Measurements from ENCODE around the gene ZDHHC6.
"Not testable (repeated sequence)": the region's sequence is repeated elsewhere in the genome, so short reads cannot be mapped to it uniquely, and the experiment has no call there.

Gene ZDHHC6, protein sequence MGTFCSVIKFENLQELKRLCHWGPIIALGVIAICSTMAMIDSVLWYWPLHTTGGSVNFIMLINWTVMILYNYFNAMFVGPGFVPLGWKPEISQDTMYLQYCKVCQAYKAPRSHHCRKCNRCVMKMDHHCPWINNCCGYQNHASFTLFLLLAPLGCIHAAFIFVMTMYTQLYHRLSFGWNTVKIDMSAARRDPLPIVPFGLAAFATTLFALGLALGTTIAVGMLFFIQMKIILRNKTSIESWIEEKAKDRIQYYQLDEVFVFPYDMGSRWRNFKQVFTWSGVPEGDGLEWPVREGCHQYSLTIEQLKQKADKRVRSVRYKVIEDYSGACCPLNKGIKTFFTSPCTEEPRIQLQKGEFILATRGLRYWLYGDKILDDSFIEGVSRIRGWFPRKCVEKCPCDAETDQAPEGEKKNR

DNA sequence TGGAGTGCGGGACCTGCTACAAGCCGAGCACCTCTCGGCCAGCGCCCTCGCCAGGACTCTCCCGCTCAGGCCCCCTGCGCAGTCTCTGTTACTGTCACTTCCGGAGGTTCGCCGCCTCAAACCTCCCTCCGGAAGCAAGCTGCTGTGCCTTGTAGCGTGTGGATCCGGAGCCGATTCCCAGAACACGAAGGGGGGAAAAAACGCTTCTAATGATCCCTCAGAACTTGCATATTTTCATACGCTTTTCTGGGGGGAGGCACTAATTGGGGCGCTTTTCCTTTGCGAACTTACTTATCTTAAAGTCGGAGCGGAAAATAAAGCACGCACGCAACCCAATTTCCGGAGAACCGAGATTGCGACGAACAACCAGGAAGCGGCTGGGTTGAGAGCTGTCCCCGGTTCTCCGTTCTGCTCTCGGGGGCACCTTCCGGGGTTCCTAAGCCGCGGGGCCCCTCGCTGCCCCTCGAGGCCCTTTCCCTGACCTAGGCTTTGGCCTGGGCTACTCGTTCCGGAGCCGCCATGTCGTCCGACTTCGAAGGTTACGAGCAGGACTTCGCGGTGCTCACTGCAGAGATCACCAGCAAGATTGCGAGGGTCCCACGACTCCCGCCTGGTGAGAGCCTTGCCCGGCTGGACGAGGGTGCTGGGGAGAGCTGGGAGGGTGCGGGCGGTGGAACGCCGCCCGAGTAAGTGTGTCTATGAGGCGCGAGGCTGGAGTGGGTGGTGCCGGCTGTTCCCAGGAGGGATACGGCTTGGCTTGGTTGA lies at the start of gene ZDHHC6, which contains the start of gene VTI1A:
ZDHHC6 (minus strand) TSS at position 60 of the 765 bp plus-strand sequence. CDS start 1,478 bp downstream, outside the sequence.
VTI1A (plus strand) TSS at position 361 of the 765 bp plus-strand sequence; CDS start at position 520, 159 bp downstream.
- DNase-seq: peak in 55 of 56 donors; percentile 22 to 89 (median 80)

DNA sequence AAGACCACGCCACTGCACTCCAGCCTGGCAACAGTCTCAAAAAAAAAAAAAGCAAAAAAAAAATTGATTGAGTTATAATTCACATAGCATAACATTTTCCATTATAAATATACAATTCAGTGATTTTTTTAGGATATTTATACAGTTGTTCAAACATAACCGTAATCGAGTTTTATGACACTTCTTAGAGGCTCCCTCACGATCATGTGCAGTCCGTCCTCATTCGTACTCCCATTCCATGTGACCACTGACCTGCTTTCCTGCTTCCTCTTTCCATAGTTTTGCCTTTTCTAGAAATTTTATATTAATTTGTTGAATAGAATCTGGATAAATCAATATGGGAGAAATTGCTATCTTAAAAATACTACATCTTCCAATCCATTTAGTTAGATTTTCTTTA lies 46.0 kb upstream of the ZDHHC6 start:
- no peak for DNase-seq

DNA sequence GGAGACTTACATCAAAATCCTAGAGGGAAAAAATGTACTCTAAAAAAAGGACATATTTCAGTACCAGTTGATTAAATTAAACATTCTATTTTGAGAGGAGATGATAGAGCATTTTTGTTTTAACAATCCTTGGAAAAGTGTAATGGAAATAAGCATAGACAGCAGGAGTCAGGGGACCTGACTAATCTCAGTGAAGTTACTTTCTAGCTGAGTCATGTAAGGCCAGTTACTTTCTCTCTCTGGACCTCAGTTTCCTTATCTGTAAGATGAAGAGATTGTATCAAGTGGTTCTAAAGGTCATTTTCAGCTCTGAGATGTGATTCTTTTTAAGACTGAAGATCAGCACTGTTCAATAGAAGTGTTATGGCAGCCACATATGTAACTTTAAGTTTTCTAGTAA lies 44.4 kb upstream of the ZDHHC6 start:
- DNase-seq: no peak

DNA sequence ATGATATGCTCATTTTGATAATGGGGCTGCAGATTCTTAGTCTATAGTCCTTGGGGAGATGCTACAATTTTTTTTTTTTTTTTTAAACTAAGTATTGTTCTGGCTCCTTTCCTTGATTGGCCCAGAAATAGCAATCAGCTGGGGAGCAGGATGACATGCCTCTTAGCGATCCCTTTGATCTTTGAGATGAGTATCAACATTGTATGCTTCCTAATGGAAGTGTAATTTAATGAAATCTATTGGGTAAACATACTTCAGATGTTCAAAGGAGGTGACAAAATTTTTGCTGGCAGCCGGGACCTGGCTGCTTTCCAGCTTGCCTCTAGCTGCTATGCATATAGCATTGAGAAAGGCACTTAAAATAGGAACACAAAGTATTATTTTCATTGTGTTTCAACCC lies 43.8 kb upstream of the ZDHHC6 start:
- no peak for DNase-seq

DNA sequence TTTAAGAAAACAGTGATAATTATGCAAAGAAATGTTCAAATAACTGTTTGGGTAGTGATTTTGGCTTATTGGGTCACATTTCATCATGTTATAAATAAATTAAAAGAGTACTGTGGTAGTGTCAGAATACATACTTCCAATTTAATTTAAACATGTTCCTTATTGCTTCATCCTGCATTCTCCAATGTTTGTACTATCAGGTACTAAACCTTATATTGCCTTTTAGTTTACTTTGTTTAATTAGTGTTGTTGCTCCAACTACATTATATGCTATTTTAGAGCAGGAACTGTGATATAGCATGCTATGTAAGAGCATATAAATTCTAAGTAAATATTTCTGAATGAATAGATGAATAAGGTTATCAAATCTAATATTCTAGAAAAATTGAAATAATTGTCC lies 41.2 kb upstream of the ZDHHC6 start:
- no peak for DNase-seq

DNA sequence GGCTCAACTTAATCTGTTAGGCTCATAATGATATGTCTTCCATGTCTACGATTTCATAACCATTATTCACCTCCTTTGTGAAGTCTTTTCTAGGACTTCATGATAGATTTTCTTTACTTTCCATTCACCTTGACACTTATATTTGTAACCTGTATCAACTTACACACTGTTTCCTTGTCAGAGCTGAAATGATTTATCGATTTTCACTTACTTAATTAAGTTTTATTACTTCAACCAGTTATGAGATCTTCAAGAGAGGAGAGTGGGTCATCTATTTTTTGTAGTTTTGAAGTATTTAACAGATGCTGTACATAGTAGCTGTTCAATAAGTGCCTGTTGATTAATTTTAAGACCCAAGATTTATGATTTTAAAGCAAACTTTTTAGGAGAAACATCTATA lies 37.7 kb upstream of the ZDHHC6 start:
- no peak for DNase-seq

DNA sequence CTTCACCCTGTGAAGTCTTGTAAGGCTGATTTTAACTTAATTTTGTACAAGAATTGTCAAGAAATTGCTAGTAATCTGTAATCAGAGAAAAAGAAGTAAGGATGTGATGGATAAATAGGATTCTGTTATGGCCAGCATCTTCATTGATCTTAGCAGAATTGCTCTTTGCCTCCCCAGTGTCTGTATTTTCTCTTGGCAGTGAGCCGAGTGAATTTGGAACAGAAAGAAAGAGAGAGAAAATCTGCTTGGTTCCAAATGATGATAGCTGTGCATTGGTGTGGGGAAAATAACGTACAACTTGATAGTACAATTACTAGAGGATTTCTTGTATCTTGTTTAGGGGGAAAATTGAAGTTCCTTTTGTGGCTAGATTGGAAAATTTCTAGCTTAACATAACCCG lies 34.9 kb upstream of the ZDHHC6 start:
- DNase-seq: no peak

DNA sequence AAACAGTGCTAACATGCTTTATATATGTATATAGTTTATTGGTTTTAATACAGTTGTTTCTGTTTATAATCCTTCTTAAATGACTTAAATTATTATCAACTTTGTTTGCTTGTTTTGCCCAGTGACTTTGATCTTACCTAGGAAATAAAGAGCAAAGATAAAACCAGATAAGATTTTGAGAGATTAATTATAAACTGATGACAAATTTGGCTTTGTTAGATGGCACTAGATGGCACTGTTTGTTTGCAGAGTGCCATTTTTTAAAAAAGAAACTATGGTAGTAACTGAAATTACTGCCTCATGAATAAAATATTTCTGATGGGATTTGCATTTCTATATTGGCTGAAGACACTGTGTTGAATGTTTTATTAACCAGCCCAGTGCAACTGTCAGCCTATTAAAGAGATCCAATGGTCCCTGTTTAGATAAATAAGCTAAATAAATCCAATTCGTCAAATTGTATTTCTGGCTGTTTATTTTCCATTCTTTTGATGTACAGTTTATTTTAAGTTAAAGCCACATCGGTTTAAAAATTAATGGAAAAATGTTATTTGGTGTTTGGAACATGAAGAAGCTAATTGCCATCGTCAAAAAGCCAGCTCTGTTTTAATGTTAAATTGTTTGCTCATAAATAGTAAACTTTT lies 29.0 kb upstream of the ZDHHC6 start:
- no peak for DNase-seq

DNA sequence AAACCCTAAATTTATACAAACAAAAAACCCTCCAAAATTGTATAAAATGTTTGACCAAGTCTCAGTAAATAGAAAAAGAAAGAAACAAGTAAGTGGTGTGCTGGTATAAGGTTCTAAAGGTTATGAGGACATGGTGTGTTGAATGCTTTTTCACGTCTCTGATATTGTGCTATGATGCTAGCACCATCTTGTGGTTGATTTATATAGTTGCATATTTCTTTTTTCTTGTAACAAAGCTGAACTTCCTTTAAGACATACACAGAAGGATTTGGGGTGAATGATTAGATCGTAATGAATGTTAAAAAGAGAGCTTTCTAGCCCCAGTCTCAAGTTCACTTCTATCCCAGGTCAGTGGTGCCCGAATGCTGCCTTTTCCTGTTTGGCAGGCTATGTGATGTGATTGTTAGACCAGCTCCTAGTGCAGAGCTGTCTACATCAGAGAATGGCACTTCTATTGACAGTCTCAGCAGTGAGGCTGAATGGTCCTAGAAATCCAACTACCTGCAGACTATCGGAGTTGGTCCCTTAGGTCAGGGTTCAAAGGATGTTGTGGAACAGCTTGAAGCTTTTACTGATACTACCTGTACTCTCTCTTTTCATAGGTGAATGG lies 25.3 kb upstream of the ZDHHC6 start:
- DNase-seq: peak in 13 of 56 donors; percentile 3 to 15 (median 7)

DNA sequence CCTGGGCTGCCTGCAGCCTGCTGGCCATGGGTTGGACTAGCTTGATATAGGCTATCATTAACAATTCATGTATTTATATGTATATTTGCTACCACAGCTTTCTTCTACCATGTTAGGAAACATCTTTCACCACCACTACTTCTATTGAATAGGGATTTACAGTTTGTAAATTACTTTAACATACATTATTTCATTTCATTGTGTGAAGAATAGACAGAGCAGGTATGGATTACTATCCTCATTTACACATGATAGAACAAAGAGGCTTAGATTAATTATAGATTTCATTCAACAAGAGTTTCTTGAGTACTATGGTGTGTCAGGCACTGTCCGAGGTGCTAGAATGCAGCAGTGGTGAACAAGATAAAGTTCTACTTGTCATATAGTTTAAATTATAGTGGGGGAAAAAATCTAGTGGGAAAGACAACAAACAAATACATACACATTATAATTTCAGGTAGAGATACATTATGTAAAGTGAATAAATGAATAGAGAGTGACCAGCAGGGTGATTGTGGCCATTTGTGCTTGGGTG lies 20.9 kb upstream of the ZDHHC6 start:
- no peak for DNase-seq

DNA sequence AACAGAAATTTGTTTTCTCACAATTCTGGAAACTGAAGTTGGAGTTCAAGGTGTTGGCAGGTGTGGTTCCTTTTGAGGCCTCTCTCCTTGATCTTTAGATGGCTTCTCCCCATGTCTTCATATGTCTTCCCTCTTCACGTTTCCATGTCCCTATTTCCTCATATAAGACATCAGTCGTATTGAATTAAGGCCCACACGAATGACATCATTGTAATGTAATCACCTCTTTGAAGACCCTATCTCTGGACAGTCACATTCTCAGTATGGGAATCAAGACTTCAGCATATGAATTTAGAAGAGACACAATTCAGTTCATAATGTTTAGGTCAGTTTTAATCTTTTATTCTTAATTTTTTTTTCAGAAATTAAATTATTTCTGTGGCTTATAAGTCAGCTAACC lies 20.1 kb upstream of the ZDHHC6 start:
- DNase-seq: no peak

DNA sequence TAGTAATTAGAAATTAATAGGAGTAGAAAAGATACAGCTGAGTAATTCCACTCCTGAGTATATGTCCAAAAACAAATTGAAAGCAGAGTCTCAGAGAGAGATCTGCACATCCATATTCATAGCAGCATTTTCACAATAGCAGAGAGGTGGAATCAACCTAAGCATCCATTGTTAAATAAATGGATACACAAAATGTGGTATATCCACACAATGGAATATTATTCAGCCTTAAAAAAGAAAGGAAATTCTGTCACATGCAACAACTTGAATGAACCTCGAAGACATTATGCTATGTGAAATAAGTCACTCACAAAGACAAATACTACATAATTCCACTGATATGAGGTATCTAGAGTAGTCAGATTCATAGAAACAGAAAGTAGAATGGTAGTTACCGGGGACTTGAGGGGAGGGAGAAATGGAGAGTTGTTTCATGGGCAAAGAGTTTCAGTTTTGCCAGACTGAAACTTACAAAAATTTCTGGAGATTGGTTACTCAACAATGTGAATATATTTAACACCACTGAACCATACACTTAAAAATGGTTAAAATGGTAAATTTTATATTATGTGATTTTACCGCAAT lies 18.7 kb upstream of the ZDHHC6 start:
- no peak for DNase-seq

DNA sequence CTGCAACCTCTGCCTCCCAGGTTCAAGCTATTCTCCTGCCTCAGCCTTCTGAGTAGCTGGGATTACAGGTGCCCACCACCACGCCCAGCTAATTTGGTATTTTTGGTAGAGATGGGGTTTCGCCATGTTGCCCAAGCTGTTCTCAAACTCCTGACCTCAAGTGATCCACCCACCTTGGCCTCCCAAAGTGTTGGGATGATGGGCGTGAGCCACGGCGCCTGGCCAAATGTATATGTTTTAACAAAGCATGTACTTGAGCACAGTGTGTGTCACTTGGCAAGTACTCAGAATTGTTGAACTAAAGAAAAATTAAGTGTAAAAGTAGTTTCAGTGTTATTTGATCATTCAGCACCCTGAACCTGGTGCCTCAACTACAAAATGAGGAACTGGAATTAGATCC lies 17.4 kb upstream of the ZDHHC6 start:
- DNase-seq: not testable (repeated sequence)

DNA sequence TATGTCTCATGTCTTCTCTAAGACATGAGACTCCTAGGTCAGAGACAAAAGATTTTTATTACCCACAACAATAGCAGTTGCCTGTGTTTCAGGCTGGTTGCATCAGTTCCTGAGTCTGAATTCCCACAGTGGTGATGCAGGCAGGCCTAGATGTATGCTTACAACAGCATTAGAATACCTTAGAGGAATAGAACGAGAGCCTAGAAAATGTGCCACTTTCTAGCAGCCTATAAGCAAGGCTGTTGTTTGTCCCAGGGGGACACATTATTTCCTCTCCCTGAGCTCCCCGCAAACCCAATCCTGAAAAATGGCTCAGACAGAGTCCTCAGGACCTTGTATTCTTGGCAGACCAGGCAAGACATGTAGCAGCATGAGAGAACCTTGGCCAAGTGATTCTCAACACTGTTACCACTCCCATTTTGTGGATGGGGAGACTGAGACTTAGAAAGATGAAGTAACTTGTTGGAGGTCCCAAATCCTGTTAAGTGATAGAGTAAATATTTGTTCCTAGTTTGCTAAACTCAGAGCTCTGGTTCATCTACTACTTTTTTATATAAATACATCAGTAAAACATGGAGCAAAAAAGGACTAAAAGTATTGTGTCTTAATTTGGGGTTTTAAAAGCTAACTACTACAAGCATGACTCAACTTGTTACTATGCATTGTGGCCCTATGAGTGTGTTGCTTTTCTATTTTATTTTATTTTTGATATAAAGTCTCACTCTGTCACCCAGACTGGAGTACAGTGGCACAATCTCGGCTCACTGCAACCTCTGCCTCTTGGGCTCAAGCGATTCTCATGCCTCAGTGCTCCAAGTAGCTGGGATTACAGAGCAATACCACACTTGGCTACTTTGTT lies 14.5 kb upstream of the ZDHHC6 start:
- DNase-seq: no peak

DNA sequence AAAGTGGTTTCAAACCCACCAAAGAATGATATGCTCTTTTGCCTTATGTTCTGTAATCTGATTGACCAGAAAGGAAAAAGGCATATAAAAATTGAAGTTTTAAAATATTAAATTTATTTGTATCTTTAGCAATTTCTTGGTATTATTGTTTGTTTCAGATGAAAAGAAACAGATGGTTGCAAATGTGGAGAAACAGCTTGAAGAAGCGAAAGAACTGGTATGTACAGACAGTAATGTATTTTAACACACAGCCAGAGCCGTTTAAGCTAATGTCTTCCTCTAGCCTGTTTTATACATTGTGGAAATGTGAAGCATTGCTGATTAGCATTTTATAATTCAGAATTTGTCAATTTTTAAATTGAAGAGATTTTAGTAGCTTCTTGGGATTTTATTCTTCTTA lies 13.7 kb upstream of the ZDHHC6 start:
- DNase-seq: no peak

DNA sequence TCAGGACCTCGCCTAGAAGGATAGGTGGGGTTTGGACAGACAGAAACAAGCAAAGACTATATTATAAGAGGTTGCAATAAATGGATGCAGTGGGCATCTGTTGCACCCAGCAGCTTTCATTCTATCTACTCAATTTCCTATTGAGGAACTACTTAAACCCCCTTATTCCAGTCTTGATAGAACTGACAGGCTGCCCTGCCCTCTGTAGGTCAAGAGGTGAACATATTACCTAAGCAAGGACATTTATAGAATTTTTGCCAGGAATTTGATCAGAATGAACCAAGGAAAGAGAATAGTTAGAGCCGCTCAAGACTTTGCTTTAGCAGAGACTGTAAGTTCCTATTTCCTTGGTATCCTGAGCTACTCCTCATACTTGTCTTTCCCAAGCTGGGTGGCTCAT lies 9.8 kb upstream of the ZDHHC6 start:
- DNase-seq: no peak

DNA sequence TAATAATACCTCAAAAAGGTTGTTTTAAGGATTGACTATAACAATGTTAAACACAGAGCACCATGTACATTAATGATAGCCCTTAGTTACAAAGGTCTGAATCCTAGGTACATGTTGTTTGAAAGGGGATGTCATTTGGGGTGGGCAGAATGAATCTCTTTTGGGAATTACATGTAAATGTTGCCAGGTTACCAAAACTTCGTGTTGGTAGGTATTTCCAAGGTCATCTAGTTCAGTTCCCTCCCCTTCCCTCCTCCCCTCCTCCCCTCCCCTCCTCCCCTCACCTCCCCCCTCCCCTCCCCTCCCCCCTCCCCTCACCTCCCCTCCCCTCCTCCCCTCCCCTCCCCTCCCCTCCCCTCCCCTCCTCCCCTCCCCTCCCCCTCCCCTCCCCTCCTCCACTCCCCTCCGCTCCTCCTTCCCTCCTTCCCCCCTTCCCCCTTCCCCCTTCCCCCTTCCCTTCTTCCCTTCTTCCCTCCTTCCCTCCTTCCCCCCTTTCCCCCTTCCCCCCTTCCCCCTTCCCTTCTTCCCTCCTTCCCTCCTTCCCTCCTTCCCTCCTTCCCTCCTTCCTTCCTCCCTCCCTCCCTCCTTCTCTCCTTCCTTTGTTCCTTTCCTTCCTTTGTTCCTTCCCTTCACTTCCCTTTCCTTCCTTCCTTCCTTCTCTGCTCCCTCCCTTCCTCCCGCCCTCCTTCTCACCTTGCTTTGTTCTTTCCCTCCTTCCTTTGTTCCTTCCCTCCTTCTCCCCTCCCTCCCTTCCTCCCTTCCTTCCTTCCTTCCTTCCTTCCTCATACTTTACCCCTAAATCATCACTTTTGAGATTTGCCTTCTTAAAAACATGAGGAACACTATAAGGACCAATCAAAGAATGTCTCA lies 8.4 kb upstream of the ZDHHC6 start:
- no peak for DNase-seq

DNA sequence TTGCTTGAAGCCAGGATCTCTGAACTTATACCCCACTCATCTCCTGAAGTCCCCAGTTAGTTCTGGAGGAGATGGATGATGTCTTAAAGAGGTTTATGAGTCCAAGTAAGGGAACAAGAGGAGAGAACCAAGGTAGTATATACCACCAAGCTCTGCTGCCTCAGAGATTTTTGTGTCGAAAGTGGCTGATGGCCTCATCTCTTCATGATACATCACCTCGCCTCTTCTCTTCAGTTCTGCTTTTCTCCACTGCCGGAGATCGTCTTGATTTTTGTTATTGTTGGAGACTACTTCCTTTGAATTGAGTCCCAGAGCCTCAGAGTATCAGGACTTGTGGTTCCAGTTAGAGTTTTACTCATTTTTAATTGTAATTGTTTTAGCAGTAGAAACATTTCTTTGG lies 2.2 kb upstream of the ZDHHC6 start:
- no peak for DNase-seq

DNA sequence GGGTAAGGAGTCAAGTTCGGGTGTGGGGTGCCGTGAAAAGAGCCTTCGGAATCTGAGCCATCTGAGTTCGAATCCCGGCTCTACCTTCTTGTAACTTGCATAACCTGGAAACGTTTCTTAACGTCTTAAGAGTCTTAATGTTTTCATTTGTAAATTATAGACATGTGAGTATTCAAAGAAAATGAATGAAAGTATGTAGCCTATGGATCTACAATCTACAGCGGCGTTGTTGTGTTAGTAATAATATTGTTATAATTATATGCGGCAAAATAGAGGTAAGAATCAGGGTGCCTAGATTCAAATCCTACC lies 860 bp upstream of the ZDHHC6 start:
- no peak for DNase-seq

Measured in nucleus accumbens (tissue), 56 donors.